ENCODE measurements around the gene NCOA1. TPM values are rescaled to one million over a fixed set of nuclear protein-coding genes. Genes with fewer than 3 reads are reported as not detected.

NCOA1 gene
- total and polyA plus RNA-seq, 2 donors (not counting 3 experiments of a cell fraction or from before 2014, with no cell fraction given) = 11.4 to 14.1 TPM

GRCh38 chr2:24742730-24743129, 251.7 kb downstream of the NCOA1 start:
- Histone ChIP-seq H3K36me3 (ENCODE audit: control insufficient read depth in 2 of 2, extremely low read depth in 1 of 2, insufficient read depth in 2 of 2, low read length in 2 of 2) (peaks cover 0 to 6% of the 10 kb centered on the region in 2 experiments), H3K9me3 (replicated peaks; ENCODE audit: control insufficient read depth, insufficient read depth, low read length) (no peaks in the 10 kb centered on the region), H3K9me1 (replicated peaks; ENCODE audit: control insufficient read depth, extremely low read depth, insufficient read depth, low read length) (no peaks in the 10 kb centered on the region), H3K9ac (replicated peaks; ENCODE audit: extremely low read depth, insufficient read depth, low read length) (no peak overlapping the region), H3K79me2 (ENCODE audit: control insufficient read depth, insufficient read depth, low read length) (no peaks in the 10 kb centered on the region), H4K20me1 (replicated peaks; ENCODE audit: control insufficient read depth, extremely low read depth, insufficient read depth, low read length) (no peaks in the 10 kb centered on the region), H3K4me1 (ENCODE audit: control insufficient read depth, extremely low read depth, insufficient read depth, low read length) (no peaks in the 10 kb centered on the region), H2AFZ (ENCODE audit: low read depth, low read length) (no peak overlapping the region), H3K4me2 (ENCODE audit: insufficient read depth, low read length) (no peak overlapping the region), H3K27ac (ENCODE audit: insufficient read depth, low read depth, low read length) (no peak overlapping the region), H3K27me3 (ENCODE audit: control insufficient read depth in 2 of 2, insufficient read depth in 2 of 2, low read length in 2 of 2) (no peaks in the 10 kb centered on the region), H3K4me3 (replicated peaks in 1 of 3; ENCODE audit: insufficient read depth in 1 of 3, low read depth in 1 of 3, low read length in 3 of 3) (no peak overlapping the region)
- ChIA-PET POLR2A (no interaction called here), CTCF (no interaction called here)
- FAIRE-seq (no peak), DNase-seq (ENCODE audit: low read depth, low spot score) (no peak)
- intact Hi-C loops (cut with micrococcal nuclease) = no loop called here
- dilution Hi-C loops (cut with MboI; ENCODE audit: extremely low pct_ligation_motif_present, low sequenced_read_pairs) = no loop called here
- TF ChIP-seq JUN (IDR thresholded peaks at IDR 0.05; ENCODE audit: borderline replicate concordance, insufficient read depth, insufficient read length, low read depth) = no peak
- no peak for TF ChIP-seq POLR2AphosphoS5 (IDR thresholded peaks at IDR 0.05; ENCODE audit: insufficient read depth, low read depth, low read length)
- no peak for TF ChIP-seq POLR2A (IDR thresholded peaks at IDR 0.05; ENCODE audit: low read depth, low read length)
- no peak for TF ChIP-seq FOS (IDR thresholded peaks at IDR 0.05; ENCODE audit: borderline replicate concordance, insufficient read depth, low read length)
- TF ChIP-seq EZH2 (IDR thresholded peaks at IDR 0.05; ENCODE audit: borderline replicate concordance, low read depth, low read length, severe bottlenecking) = no peak
- TF ChIP-seq GATA2 (IDR thresholded peaks at IDR 0.05; ENCODE audit: insufficient read depth, insufficient read length, low read depth, low read length) = no peak
- no peak for TF ChIP-seq CTCF (IDR thresholded peaks at IDR 0.05; ENCODE audit: extremely low read depth in 1 of 2, insufficient read depth in 1 of 2, low read depth in 1 of 2, low read length in 2 of 2)
- no peak for TF ChIP-seq MYC (IDR thresholded peaks at IDR 0.05; ENCODE audit: low read depth, low read length)
- TF ChIP-seq MAX (IDR thresholded peaks at IDR 0.05; ENCODE audit: insufficient read depth, insufficient read length) = no peak
- no TSS peak for BruUV-seq (replicated peaks)

Data from endothelial cell of umbilical vein (primary cell).